Progenitor cell of endocrine pancreas (in vitro differentiated cells): ENCODE results near the gene PORCN. TPM values are rescaled to one million over a fixed set of nuclear protein-coding genes. Genes with fewer than 3 reads are reported as not detected.

Source experiments
- DNase-seq: peaks from one replicate; pipeline ENCODE4 v3.0.0; 2021; ENCODE audit warnings: low spot score; ENCODE audit not compliant: unreplicated experiment
- H3K27ac Mint-ChIP-seq: 2 replicates; pipeline ENCODE4 v1.8.0; 2021; ENCODE audit warnings: mild to moderate bottlenecking, moderate library complexity, mixed read lengths
- H3K27me3 Mint-ChIP-seq: 2 replicates; pipeline ENCODE4 v1.8.0; 2021; ENCODE audit warnings: mixed read lengths
- H3K36me3 Mint-ChIP-seq: 2 replicates; pipeline ENCODE4 v1.8.0; 2022; ENCODE audit warnings: mixed read lengths; ENCODE audit not compliant: insufficient read depth
- H3K4me1 Mint-ChIP-seq: 2 replicates; pipeline ENCODE4 v1.8.0; 2021; ENCODE audit warnings: low read depth, mixed read lengths
- H3K4me3 Mint-ChIP-seq: 2 replicates; pipeline ENCODE4 v1.8.0; 2021; ENCODE audit warnings: low read depth, mild to moderate bottlenecking, moderate library complexity, mixed read lengths
- H3K9me3 Mint-ChIP-seq: 2 replicates; pipeline ENCODE4 v1.8.0; 2021; ENCODE audit warnings: low read depth, mixed read lengths
- long read RNA-seq: library from polyadenylated mRNA; unstranded; transcript quantifications from one replicate; pipeline ENCODE4 v2.0.0, GENCODE V29; 2020
- total RNA-seq: library from RNA; stranded (reverse); gene quantifications from 2 replicates; pipeline ENCODE4 v1.2.1, GENCODE V29; 2021
- TF ChIP-seq, protein P1 (sequence below): fragments of 200-600 bp; sonication (generic); IDR thresholded peaks from one replicate; pipeline ENCODE4 v1.5.0; 2021; ENCODE audit warnings: antibody characterized with exemption, mild to moderate bottlenecking; ENCODE audit not compliant: unreplicated experiment

The PORCN gene
- total RNA-seq = 6.5 and 8.3 TPM in 2 replicates
- long read RNA-seq, partial matches to known transcripts = 0 of 3 reads
- long read RNA-seq, other reads (novel, unspliced or antisense) = 2 of 3 reads

DNA sequence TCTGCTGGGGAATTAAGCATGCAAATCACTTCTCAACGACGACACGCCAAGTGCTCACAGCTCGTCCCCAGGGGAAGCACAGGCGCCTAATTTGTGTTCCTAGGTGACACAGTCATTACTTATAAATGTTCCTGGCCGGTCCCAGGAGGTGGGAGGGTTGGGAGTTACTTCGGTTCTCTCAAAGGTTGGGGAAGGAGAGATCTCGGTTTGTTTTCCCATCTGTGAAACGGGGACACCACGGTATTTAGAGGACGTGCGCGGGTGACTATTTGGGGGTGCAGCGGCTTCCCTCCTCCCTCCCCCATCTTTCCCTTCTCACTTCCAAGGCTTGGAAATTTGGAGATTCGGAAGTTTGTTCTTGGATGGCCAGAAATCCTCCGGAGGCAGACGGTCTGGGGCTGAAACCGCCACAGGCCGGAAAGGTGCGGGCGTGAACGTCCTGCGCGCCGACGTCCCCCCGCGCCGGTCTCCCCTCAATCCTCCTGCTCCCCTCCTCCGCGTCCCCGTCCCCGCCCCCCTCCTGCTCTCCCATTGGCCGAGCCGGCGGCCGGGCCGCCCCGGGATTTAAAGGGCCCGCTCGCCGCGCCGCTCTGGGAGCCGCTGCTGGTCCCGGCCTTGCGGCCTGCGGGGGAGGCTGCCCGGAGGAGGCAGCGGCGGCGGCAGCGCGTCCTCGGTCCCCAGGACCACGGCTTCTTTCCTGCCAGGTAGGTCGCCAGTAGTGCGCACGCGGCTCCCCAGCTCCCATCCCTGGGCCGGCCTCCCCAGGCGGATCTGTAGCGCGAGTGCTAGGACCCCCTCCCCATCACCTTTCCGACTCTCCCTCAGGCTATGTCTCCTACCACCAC, at the start of gene PORCN:
TSS of gene PORCN (plus strand) at position 593 of the 845 bp plus-strand sequence. CDS start 829 bp downstream, outside the sequence.
- Mint-ChIP-seq H3K27ac (peak within 1 kb of the TSS; percentile 71), H3K4me1 (peaks cover 2% of the 10 kb centered on the region), H3K4me3 (peak within 1 kb of the TSS; percentile 83), H3K36me3 (peaks cover 3% of the 10 kb centered on the region), H3K9me3 (peaks cover 8% of the 10 kb centered on the region), H3K27me3 (no peaks in the 10 kb centered on the region)
- TF ChIP-seq, protein P1, sequence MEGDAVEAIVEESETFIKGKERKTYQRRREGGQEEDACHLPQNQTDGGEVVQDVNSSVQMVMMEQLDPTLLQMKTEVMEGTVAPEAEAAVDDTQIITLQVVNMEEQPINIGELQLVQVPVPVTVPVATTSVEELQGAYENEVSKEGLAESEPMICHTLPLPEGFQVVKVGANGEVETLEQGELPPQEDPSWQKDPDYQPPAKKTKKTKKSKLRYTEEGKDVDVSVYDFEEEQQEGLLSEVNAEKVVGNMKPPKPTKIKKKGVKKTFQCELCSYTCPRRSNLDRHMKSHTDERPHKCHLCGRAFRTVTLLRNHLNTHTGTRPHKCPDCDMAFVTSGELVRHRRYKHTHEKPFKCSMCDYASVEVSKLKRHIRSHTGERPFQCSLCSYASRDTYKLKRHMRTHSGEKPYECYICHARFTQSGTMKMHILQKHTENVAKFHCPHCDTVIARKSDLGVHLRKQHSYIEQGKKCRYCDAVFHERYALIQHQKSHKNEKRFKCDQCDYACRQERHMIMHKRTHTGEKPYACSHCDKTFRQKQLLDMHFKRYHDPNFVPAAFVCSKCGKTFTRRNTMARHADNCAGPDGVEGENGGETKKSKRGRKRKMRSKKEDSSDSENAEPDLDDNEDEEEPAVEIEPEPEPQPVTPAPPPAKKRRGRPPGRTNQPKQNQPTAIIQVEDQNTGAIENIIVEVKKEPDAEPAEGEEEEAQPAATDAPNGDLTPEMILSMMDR = no peak
- DNase-seq = peak; percentile 52

DNA sequence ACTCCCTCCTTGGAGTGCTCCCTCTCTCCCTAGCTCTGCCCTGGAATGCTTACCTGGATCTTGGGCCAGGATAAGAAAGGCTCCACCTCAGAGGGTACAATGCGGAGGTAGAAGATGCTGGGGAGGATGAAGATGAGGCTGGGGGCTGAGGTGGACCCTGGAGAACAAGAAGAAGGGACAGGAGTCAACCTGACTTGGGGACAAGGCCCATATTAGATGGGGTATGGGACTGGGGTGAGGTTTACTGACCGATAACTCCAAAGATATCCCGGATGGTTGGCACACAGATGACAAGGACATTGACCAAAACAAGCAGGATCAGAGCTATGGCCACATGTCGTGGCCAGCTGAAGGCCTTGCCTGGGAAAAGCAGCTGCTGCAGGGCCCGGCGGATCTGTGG, 49.3 kb upstream of the PORCN start:
- Mint-ChIP-seq H3K9me3 (peaks cover 20% of the 10 kb centered on the region), H3K4me1 (no peaks in the 10 kb centered on the region), H3K27ac (no peak overlapping the region), H3K36me3 (peaks cover 2% of the 10 kb centered on the region), H3K27me3 (no peaks in the 10 kb centered on the region), H3K4me3 (no peak overlapping the region)
- no peak for DNase-seq
- TF ChIP-seq, protein P1 = no peak

DNA sequence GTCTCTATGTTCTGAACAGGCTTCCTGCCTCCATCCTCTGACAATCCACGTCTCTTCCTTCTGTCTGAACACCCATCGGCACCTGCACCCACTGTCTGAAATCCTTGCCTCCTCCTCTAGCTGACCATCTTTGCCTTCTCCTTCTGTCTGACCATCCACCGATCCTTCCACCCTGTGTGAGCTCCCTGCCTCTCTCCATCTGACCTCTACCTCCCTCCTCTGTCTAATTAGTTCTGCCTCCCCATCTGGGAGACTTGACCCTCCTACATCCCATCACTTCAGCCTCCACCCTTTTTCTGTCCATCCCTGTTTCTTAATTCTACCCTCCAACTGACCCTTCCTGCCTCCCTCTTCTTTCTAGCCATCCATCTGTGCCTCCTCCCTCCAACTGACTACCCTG, 48.8 kb upstream of the PORCN start:
- TF ChIP-seq, protein P1 = no peak
- Mint-ChIP-seq H3K27ac (no peak overlapping the region), H3K9me3 (peaks cover 18% of the 10 kb centered on the region), H3K36me3 (peaks cover 2% of the 10 kb centered on the region), H3K4me1 (no peaks in the 10 kb centered on the region), H3K4me3 (no peak overlapping the region), H3K27me3 (no peaks in the 10 kb centered on the region)
- no peak for DNase-seq

DNA sequence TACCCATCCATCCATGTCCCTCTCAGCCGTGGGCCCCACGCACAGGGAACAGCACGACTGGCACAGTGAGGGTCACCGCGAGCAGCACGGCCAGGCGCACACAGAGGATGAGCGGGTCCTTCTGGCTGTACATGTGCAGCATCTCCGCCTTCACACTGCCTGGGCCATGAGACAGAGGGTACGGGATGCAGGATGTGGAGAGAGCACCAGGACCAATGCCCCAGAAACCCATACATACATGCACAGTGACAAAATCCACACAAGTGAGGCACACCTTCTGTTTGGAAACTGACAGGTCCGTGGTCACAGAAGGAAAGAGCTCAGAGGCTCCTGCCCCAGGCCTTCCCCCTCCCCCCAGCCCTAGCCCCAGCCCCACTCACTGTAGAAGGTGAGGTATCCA, 48.2 kb upstream of the PORCN start:
- Mint-ChIP-seq H3K4me1 (no peaks in the 10 kb centered on the region), H3K9me3 (peaks cover 23% of the 10 kb centered on the region)

DNA sequence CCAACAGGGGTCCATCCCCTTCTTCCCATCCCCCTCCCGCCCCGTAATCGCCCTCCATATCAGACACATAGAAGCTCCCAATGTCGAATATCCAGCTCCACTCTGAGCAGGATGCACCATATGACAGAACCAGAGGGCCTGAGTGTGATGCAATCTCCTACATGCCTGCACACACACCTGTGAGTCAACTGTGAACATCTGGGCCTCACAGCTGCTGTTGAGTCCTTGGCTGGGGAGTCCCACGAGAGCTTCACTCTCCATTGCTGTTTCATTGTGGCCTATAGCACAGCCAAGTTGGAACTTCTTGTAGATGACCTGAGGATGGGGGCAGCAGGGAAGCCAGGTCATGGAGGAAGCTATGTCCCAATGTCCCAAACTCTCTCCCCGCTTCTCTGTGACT, 47.0 kb upstream of the PORCN start:
- H3K4me1 Mint-ChIP-seq = no peaks in the 10 kb centered on the region
- H3K9me3 Mint-ChIP-seq = peaks cover 23% of the 10 kb centered on the region
- TF ChIP-seq, protein P1 = no peak
- peaks cover under 1% of the 10 kb centered on the region for H3K27me3 Mint-ChIP-seq
- no peak for DNase-seq
- peaks cover 2% of the 10 kb centered on the region for H3K36me3 Mint-ChIP-seq
- H3K4me3 Mint-ChIP-seq = no peak overlapping the region
- H3K27ac Mint-ChIP-seq = no peak overlapping the region

More for the DNA sequence above, 48.2 kb upstream of the PORCN start:
- no peak overlapping the region for H3K4me3 Mint-ChIP-seq
- H3K27me3 Mint-ChIP-seq = no peaks in the 10 kb centered on the region
- DNase-seq = no peak
- peaks cover 2% of the 10 kb centered on the region for H3K36me3 Mint-ChIP-seq
- H3K27ac Mint-ChIP-seq = no peak overlapping the region
- TF ChIP-seq, protein P1 = no peak
